Measurements from ENCODE around the gene PDE6G.

GRCh38 chr17:81641825-81642489, 14.4 kb downstream of the PDE6G start:
- TF ChIP-seq EZH2phosphoT487 (IDR thresholded peaks at IDR 0.05) (no peak), CTCF (IDR thresholded peaks at IDR 0.05) (no peak)
